HL-60 (cell line): ENCODE measurements around the gene ZNF521.

Experiments used
- CTCF ChIP-seq: IDR thresholded peaks from one replicate; pipeline ENCODE4 v1.5.1; 2011; ENCODE audit warnings: low read length, control low read depth, inconsistent platforms; ENCODE audit not compliant: insufficient read depth
- GABPA ChIP-seq: IDR thresholded peaks from 2 replicates; pipeline ENCODE4 v1.6.1; 2012; ENCODE audit warnings: low read depth
- POLR2AphosphoS5 ChIP-seq: IDR thresholded peaks from 2 replicates; pipeline ENCODE4 v1.6.1; 2012; ENCODE audit warnings: low read depth
- REST ChIP-seq: IDR thresholded peaks from 2 replicates; pipeline ENCODE4 v1.6.1; 2012; ENCODE audit warnings: low read depth; ENCODE audit not compliant: insufficient replicate concordance

- TF ChIP-seq CTCF, result no peak
- no peak for TF ChIP-seq POLR2AphosphoS5
- no peak for TF ChIP-seq REST
- no peak for TF ChIP-seq GABPA
These were observed 308.9 kb downstream of the ZNF521 start for GRCh38 chr18:25043104-25043503.
